HG03039 (cell line): ENCODE results near the gene FAM131C.
"Not testable (repeated sequence)": the region's sequence is repeated elsewhere in the genome, so short reads cannot be mapped to it uniquely, and the experiment has no call there.

Source experiments
- ATAC-seq: cut with Tn5 transposase; IDR thresholded peaks from one replicate; pipeline ENCODE4 v1.9.1; 2021; ENCODE audit warnings: mild to moderate bottlenecking, moderate library complexity; ENCODE audit not compliant: unreplicated experiment

FAM131C gene

GRCh38 chr1:16061989-16062686, 11.3 kb downstream of the FAM131C start:
- ATAC-seq = not testable (repeated sequence)

GRCh38 chr1:16061266-16061665, 12.2 kb downstream of the FAM131C start:
- ATAC-seq = no peak

- ATAC-seq = not testable (repeated sequence)
Observed at GRCh38 chr1:16058394-16059120, 14.9 kb downstream of the FAM131C start.

- ATAC-seq = not testable (repeated sequence)
Observed at GRCh38 chr1:16057314-16057915, 16.0 kb downstream of the FAM131C start.

GRCh38 chr1:16056521-16056912, 16.9 kb downstream of the FAM131C start:
- not testable (repeated sequence) for ATAC-seq

- no peak for ATAC-seq
Observed at GRCh38 chr1:16055613-16056520, 17.6 kb downstream of the FAM131C start.

- ATAC-seq = no peak
Observed at GRCh38 chr1:16054598-16055540, 18.6 kb downstream of the FAM131C start.

- no peak for ATAC-seq
Observed at GRCh38 chr1:16053781-16054502, 19.5 kb downstream of the FAM131C start.

- not testable (repeated sequence) for ATAC-seq
Observed at GRCh38 chr1:16051949-16052348, 21.5 kb downstream of the FAM131C start.

- no peak for ATAC-seq
Observed at GRCh38 chr1:16051039-16051438, 22.4 kb downstream of the FAM131C start.

- ATAC-seq = no peak
Observed at GRCh38 chr1:16050328-16050727, 23.1 kb downstream of the FAM131C start.

- ATAC-seq = no peak
Observed at GRCh38 chr1:16048573-16049189, 24.8 kb downstream of the FAM131C start.

- no peak for ATAC-seq
Observed at GRCh38 chr1:16047791-16048475, 25.5 kb downstream of the FAM131C start.

- ATAC-seq = no peak
Observed at GRCh38 chr1:16046842-16047241, 26.6 kb downstream of the FAM131C start.

GRCh38 chr1:16043950-16044349, 29.5 kb downstream of the FAM131C start:
- ATAC-seq = no peak

- ATAC-seq = no peak
Observed at GRCh38 chr1:16043521-16043920, 29.9 kb downstream of the FAM131C start, which contains the start of gene CLCNKB. Gene CLCNKB (plus strand): TSS chr1:16043782. CDS start chr1:16044493, 711 bp downstream.

- ATAC-seq = not testable (repeated sequence)
Observed at GRCh38 chr1:16042654-16043053, 30.8 kb downstream of the FAM131C start.

- ATAC-seq = no peak
Observed at GRCh38 chr1:16042096-16042495, 31.4 kb downstream of the FAM131C start.
